Measurements from ENCODE around the gene SCAF4.
"Not testable (repeated sequence)": the region's sequence is repeated elsewhere in the genome, so short reads cannot be mapped to it uniquely, and the experiment has no call there.

The SCAF4 gene, protein sequence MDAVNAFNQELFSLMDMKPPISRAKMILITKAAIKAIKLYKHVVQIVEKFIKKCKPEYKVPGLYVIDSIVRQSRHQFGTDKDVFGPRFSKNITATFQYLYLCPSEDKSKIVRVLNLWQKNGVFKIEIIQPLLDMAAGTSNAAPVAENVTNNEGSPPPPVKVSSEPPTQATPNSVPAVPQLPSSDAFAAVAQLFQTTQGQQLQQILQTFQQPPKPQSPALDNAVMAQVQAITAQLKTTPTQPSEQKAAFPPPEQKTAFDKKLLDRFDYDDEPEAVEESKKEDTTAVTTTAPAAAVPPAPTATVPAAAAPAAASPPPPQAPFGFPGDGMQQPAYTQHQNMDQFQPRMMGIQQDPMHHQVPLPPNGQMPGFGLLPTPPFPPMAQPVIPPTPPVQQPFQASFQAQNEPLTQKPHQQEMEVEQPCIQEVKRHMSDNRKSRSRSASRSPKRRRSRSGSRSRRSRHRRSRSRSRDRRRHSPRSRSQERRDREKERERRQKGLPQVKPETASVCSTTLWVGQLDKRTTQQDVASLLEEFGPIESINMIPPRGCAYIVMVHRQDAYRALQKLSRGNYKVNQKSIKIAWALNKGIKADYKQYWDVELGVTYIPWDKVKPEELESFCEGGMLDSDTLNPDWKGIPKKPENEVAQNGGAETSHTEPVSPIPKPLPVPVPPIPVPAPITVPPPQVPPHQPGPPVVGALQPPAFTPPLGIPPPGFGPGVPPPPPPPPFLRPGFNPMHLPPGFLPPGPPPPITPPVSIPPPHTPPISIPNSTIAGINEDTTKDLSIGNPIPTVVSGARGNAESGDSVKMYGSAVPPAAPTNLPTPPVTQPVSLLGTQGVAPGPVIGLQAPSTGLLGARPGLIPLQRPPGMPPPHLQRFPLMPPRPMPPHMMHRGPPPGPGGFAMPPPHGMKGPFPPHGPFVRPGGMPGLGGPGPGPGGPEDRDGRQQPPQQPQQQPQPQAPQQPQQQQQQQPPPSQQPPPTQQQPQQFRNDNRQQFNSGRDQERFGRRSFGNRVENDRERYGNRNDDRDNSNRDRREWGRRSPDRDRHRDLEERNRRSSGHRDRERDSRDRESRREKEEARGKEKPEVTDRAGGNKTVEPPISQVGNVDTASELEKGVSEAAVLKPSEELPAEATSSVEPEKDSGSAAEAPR

DNA sequence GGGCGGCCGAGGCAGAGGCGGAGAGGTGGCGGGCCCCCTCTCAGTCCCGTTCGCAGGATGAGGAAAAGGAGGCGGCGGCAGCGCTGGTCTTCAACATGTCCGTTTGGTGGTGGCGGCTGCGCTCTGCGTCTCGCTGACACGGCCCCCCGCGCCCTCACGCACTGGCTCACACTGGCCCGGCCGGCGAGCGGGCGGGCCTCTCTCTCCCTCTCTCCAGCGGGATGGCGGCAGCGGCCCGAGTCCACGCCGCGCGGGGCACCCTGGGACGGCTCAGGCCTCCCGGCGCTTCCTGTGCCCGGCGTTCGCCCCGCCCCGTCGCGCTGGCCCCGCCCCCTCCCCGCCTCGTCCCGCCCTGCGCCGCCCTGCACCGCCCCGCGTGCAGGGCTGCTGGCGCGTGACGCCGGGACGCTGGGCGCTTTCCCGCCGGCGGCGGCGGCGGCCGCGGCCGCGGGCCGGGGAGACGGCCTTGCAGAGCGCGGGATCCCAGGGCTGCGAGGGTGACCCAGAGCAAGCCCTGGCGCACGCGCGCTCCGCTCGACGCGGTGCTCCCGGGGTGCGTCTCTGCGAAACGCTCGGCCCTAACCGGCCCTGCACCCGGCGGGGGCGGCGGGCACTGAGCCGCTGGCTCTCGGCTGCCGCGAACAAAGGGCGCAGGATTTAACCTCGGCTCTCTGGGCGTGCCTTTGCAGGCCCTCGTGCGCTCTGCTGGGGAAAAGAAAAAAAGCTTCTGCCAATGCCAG is at the start of gene SCAF4:
SCAF4 (minus strand) TSS at position 262 of the 740 bp plus-strand sequence. CDS start 426 bp downstream, outside the sequence.
- DNase-seq (ENCODE audit: low read depth) = peak; percentile 80

DNA sequence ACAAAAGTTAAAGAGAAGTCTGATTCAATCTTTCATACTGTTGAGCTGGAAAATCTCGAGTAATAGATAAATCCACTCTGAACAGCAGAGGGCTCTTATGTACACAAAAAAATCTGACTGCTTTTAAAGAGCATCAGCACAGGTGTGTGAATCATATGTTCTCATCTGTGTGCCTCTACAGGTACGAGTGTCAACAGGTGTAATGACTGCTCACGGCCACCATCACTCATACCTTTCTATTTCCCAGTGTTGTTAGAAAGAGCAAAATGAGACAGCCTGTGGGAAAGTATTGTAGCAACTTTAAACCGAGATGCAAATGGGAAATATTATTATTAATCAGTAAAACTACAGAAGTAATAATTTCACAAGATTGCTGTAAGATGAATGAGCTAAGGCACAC is 49.0 kb upstream of the SCAF4 start:
- no peak for DNase-seq (ENCODE audit: low read depth)

DNA sequence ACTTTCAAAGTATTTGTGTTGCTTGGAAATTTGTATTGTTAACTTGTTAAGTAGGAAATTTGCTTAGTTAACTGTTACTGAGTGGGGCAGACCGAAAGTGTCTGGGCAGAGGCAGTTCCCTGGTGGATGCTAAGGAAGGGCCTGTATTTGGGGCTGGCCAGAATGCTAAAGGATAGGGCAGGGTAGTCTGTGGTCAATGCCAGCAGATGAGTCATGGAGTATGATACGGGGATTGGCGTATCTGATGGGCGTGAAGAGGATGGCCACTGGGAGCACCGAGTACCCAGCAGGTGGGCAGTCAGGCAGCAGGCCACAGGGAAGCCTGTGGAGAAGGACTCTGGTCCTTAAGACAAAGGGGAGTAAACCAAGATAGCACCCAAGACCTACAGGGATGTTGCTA is 46.6 kb upstream of the SCAF4 start:
- DNase-seq (ENCODE audit: low read depth) = no peak

DNA sequence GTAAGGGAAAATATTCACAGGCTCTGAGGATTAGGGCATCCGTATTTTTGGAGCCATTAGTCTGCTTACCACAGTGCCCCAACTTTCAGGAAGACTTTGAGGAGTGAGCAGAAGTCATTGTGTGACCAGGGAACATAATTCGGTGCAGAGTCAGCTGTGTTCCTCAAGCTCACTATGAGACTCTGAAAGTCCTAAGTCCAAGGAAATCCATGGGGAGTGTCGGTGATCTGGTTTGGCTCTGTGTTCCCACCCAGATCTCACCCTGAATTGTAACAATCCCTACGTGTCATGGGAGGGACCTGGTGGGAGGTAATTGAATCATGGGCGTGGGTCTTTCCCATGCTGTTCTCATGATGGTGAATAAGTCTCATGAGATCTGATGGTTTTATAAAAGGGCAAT is 45.9 kb upstream of the SCAF4 start:
- no peak for DNase-seq (ENCODE audit: low read depth)

DNA sequence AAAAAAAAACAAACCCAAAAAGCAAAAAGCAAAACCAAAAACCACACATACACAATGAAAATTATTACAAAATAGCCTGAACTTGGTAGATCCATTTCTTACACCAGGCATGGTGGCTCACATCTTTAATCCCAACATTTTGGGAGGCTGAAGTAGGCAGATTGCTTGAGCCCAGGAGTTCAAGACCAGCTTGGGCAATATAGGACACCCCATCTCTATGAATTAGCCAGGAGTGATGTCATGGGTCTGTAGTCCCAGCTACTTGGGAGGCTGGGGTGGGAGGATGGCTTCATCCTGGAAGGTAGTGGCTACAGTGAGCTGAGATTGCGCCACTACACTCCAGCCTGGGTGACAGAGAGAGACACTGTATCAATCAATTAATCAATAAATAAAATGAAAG is 42.1 kb upstream of the SCAF4 start:
- DNase-seq (ENCODE audit: low read depth) = no peak

DNA sequence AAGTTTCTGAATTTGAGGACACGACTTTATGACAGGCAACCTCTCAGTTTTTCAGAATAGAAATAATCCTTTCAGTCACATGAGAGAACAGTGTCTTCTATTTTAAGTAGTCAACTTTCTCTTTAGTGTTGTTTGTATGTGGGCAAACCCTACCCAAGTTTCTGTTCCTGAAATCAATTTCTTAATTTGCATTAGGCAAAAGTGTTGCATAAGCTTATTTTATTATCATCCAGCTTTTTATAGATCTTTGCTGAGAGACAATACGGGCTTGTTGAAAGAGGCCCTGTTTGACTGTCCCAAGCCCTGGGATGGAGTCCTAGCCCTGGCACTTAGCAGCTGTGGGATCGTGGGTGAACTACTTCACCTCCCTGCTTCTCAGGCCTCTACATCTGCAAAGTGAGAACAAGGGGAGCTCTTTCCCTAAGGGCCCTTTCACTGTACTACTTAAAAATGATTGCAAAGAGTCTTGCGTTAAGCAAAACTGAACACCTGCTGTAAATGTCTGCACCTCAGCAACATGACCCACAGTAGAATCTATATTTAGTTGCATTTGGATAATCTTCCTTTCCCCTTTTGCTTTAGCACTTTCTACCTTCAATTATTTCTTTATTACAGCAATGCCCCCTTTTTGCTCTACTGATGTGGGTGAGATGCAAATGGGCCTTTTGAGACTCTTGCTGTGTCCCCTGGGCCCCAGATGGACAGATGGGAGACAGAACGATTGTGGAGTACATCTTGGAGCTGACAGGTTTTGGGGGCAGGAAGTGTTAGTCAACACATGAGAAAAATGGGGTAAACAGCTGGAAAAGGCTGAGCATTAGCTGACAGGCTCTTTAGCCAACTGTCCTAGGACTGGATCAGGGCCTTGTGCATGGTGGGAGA is 41.0 kb upstream of the SCAF4 start:
- no peak for DNase-seq (ENCODE audit: low read depth)

DNA sequence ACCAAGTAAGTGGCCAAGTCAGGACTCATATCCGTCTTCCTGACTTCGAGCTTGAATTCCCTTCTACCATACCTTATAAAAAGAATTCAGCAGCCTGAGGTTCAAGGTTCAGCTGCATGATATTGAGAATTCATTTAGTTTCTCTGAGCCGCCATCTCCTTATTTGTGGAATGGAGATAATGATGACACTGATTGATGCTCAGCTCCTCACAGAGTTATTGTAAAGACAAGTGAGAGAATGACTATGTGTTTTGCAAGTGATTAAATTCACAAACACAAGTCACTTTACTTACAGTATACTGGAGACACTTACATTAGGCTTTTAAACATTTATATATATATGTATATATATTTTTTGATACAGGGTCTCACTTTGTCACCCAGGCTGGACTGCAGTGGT is 39.8 kb upstream of the SCAF4 start:
- DNase-seq (ENCODE audit: low read depth) = no peak

DNA sequence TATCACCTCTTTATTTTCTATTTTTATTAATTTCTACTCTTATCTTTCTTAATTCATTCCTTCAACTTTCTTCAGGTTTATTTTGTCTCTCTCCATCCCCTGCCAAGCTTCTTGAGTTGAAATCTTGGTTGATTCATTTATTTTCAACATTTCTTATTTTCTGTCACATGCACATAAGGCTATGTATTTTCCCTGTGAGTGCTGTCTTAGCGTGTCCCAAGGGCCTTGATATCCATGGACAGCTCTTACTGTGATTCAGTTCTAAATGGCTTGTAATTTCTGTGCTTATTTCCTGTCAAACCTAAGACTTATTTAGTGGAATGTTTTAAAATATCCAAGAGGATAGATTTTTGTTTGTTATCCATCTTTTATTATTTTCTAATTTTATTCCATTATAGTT is 36.8 kb upstream of the SCAF4 start:
- DNase-seq (ENCODE audit: low read depth) = no peak

DNA sequence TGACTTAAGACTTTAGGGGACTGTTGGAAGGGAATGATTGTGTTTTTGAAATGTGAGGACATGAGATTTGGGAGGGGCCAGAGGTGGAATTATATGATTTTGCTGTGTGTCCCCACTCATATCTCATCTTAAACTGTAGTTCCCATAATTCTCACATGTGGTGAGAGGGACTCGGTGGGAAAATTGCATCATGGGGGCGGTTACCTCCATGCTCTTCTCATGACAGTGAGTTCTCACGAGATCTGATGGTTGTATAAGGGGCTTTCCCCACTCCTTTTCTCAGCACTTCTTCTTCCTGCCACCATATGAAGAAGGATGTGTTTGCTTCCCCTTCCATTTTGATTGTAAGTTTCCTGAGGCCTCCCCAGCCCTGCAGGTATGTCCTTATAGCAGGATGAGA is 35.0 kb upstream of the SCAF4 start:
- DNase-seq (ENCODE audit: low read depth) = no peak

DNA sequence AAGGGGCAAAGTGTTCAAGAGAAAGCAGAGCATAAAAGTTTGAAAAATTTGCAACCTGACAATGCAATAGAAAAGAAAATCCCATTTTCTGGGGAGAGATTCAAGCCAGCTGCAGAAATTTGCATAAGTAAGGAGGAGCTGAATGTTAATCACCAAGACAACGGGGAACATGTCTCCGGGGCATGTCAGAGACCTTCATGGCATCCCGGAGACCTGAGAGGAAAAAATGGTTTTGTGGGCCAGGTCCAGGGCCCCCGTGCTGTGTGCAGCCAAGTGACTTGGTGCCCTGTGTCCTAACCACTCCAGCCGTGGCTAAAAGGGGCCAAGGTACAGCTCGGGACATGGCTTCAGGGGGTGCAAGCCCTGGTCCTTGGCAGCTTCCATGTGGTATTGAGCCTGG is 33.9 kb upstream of the SCAF4 start:
- not testable (repeated sequence) for DNase-seq (ENCODE audit: low read depth)

DNA sequence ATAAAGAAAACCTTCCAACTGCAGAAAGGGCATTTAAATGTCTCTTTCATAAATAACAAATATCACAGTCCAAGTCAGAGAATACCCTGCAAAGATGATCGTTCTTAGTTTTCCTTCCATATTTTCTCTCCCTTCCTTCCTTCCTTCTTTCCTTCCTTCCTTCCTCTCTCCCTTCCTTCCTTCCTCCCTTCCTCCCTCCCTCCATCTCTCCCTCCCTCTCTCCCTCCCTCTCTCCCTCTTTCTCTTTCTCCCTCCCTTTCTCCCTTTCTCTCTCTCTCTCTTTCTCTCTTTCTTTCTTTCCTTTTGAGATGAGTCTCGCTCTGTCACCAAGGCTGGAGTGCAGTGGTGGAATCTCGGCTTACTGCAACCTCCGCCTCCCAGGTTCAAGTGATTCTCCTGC is 29.0 kb upstream of the SCAF4 start:
- no peak for DNase-seq (ENCODE audit: low read depth)

DNA sequence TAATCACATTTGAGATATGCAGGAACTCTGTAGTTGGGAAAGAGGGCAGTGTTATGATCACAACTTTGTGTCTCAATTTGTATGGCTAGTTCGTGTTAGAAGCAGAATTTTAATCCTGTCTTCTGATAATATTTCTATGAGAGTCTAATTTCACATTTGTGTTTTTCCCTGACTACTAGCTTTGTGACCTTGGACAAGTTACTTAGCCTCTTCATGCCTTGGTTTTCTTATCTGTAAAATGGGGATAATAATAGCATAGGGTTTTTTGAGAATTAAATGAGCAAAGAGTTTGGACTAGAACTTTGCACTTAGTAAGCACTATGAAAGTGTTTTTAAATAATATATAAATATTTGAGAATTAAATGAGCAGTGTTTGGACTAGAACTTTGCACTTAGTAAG is 24.9 kb upstream of the SCAF4 start:
- no peak for DNase-seq (ENCODE audit: low read depth)

DNA sequence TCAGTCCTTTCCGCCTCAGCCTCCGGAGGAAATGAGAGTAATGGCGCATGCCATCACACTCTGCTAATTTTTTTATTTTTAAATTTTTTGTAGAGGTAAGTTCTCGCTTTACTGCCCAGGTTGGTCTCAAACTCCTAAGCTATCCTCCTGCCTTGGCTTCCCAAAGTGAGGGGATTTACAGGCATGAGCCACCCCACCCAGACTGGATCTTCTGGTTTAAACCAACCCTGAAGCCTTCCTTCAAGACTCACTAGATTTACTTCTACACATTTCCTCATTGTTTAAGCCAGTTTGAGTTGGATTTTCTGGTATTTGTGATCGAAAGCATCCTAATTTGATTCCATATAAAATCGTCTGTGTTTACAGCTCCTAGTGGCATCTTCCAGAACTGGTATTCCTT is 23.1 kb upstream of the SCAF4 start:
- no peak for DNase-seq (ENCODE audit: low read depth)

DNA sequence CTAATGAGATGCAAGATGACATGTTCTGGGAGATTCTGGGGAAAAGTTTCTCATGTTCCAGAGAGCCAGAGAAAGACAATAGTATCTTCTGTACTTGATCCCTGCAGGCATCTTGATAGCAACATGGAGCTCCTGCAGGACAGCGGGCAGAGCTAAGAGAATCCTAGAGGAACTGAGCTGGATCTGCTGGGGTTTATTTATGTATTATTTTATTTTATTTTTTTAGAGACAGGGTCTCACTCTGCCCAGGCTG is 22.7 kb upstream of the SCAF4 start:
- no peak for DNase-seq (ENCODE audit: low read depth)

DNA sequence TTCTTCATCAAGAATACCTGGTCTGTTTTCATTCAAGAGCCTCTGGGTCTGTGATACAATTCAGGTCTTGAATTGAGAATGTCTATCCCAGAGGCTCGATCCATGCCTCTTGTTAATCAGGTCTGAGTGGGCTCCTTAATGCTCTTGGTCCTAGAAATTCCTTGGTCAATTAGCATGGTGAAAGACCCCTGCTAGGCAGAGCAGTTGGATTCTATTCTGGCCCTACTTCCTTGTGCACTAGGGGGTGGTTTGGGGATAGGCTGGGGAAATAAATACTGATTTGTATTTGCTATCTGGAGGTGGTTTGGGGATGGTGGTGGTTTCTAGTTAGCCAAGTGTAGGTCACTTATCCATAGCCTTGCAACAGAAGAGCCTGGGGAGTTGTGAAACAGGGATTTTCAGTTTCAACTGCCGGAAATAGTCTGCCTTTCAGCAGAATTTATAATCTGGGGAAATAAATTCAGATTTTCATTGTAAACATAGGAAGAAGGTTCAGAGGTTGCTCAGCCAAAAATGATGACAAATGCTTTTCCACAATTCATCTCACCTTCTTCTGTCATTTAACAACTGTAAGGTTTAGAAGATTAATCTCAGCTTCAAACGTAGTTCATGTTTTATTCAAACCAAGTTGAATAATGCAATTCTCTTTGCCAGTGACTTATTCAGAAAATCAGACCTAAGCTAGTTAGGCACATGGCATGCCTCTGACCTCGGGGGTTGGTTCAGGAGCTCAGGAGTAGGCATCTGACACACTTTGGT is 22.2 kb upstream of the SCAF4 start:
- no peak for DNase-seq (ENCODE audit: low read depth)

DNA sequence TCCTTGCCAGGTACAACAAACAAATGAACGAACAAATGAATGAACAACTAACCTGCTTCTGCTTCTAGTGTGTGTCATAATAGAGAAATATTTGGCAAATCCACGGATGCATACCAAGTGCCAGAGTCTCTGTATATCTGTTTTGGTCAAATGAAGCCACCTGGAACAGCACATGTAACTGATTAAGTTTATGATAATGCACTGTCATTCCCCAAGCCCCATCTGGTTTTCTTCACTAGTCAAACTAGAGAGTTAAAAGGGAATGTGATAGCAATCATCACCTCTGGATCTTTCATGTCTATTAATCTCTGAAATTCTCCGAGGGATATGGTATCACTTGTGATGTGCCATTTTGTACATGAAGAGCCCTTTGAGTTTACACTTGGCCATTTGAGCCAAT is 21.0 kb upstream of the SCAF4 start:
- no peak for DNase-seq (ENCODE audit: low read depth)

DNA sequence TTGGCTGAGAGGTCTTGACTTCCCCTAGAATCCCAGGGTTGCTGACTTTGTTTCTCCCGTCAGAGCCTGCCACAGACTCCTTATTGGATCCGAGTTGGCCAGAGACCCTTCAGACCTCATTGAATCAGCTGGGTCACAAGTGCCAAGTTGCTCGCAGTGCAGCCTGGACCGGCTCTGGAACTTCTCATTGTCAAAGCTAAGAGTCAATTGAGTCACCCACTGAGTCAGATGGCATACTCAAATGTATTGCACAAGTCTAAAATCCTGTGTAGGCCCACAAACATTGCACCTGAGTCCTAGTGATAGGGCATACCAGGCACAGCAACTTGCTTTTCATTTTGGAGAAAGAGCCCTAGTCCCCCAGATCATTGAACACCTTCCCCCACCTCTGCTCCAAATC is 20.4 kb upstream of the SCAF4 start:
- DNase-seq (ENCODE audit: low read depth) = no peak

DNA sequence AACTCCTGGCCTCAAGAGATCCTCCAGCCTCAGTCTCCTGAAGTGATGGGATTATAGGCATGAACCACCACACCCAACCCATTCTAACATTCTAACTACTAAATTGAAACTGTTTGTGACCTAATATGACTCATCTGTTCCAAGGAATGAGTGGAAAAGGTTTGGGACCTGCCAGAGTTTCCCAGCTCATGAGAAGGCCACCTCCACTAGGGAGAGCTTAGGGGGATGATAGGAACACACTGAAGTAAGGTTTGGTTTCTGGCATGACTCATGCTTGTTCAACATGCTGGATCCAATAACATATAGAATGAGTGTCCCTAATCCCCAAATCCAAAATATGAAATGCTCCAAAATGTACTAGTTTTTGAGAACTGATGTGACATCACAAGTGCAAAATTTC is 18.9 kb upstream of the SCAF4 start:
- DNase-seq (ENCODE audit: low read depth) = no peak

DNA sequence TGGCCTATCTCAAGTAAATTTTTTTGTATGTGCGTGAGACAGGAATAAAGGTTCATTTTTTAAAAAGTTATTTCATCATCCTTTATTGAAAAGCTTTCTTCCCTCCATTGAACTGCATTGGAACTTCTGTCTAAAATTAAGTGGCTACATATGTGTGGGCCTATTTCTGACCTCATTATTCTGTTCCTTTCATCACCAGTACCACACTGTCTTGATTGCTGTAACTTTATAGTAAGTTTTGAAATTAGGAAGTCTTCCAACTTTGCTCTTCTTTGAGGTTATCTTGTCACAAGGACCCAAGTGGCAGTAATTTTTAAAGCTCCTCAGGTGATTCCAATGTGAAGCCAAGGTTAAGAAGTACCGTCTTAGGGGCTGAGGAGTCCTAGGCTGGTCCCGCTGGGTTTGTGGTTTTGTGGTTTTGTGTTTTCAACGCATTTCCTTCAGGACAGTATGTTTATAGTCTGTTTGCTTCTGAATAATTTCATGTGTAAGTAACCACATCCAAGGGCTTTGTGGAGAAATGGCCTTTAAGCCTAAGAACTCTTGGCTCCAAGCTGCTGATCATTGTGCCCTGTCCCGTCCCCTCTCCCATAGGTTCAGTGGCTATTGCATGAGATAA is 12.4 kb upstream of the SCAF4 start:
- DNase-seq (ENCODE audit: low read depth) = no peak

DNA sequence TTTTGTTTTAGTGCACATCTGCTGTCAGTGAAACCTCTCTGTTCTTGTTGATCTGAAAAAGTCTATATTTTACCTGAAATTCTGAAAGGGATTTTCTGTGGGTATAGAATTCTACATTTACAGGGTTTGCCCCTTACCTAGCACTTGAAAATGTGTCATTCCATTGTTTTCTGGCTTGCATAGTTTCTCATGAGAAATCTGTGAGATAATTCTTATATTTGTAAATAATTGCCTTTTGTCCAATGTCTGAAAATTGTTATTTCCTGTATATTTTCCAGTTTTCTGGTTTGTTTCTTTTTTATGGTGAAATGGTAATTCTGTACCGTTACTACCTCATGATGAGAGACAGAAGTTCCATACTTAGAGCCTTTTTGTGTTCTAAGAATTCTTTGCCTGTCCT is 11.8 kb upstream of the SCAF4 start:
- DNase-seq (ENCODE audit: low read depth) = no peak
